HepG2 (cell line): ENCODE data around the gene ORC3. TPM values are rescaled to one million over a fixed set of nuclear protein-coding genes. Genes with fewer than 3 reads are reported as not detected.

ENCODE experiments used
- ARHGAP35 ChIP-seq: sonication (generic); formaldehyde crosslinking; IDR thresholded peaks from 2 replicates; pipeline ENCODE4 v1.9.0; 2022; ENCODE audit warnings: mild to moderate bottlenecking, inconsistent platforms, moderate library complexity, missing genetic modification reagents, borderline replicate concordance
- ARID2 ChIP-seq: sonication (generic); formaldehyde crosslinking; IDR thresholded peaks from 2 replicates; pipeline ENCODE4 v1.8.1; 2022; ENCODE audit warnings: mild to moderate bottlenecking, missing genetic modification reagents, borderline replicate concordance
- ATF7 ChIP-seq, 2 experiments: fragments of 450-650 bp in 1 of 2; sonication (generic) in 1 of 2; formaldehyde crosslinking in 1 of 2; IDR thresholded peaks; 2 replicates each; pipeline versions ENCODE4 v1.4.0 to v1.6.1; 2016 to 2020; ENCODE audit warnings: antibody characterized with exemption in 1 of 2, mild to moderate bottlenecking in 1 of 2, missing genetic modification reagents in 1 of 2
- FOXM1 ChIP-seq: sonication (generic); formaldehyde crosslinking; IDR thresholded peaks from 2 replicates; pipeline ENCODE4 v1.5.0; 2020; ENCODE audit warnings: missing genetic modification reagents
- KDM6A ChIP-seq: IDR thresholded peaks from 2 replicates; pipeline ENCODE4 v1.6.1; 2016; ENCODE audit warnings: low read depth
- KLF9 ChIP-seq: IDR thresholded peaks from 2 replicates; pipeline ENCODE4 v1.6.1; 2016; ENCODE audit warnings: low read depth
- MTERF4 ChIP-seq: sonication (generic); formaldehyde crosslinking; IDR thresholded peaks from 2 replicates; pipeline ENCODE4 v1.8.0; 2023; ENCODE audit warnings: mild to moderate bottlenecking, missing genetic modification reagents
- NFE2L2 ChIP-seq: fragments of 150-350 bp; IDR thresholded peaks from 2 replicates; pipeline ENCODE4 v1.6.1; 2014; ENCODE audit warnings: low read length
- NFRKB ChIP-seq: fragments of 450-650 bp; IDR thresholded peaks from 2 replicates; pipeline ENCODE4 v1.6.1; 2017
- PTBP1 ChIP-seq: fragments of 200-400 bp; formaldehyde crosslinking; IDR thresholded peaks from 2 replicates; pipeline ENCODE4 v1.6.1; 2018; ENCODE audit warnings: low read length, low read depth; ENCODE audit not compliant: poor library complexity, severe bottlenecking
- RAD51 ChIP-seq: fragments of 450-650 bp; IDR thresholded peaks from 2 replicates; pipeline ENCODE4 v1.6.1; 2016; ENCODE audit warnings: borderline replicate concordance
- RXRB ChIP-seq: IDR thresholded peaks from 2 replicates; pipeline ENCODE4 v1.6.1; 2016; ENCODE audit warnings: borderline replicate concordance, missing genetic modification reagents, missing compliant biosample characterization
- ZNF501 ChIP-seq: sonication (generic); formaldehyde crosslinking; IDR thresholded peaks from 2 replicates; pipeline ENCODE4 v1.5.1; 2020; ENCODE audit warnings: mild to moderate bottlenecking, moderate library complexity, missing genetic modification reagents
- ZNF609 ChIP-seq: sonication (generic); formaldehyde crosslinking; IDR thresholded peaks from 2 replicates; pipeline ENCODE4 v1.4.0; 2020; ENCODE audit warnings: mild to moderate bottlenecking, missing genetic modification reagents, borderline replicate concordance
- ZNF646 ChIP-seq: sonication (generic); formaldehyde crosslinking; IDR thresholded peaks from 2 replicates; pipeline ENCODE4 v1.9.0; 2021; ENCODE audit warnings: mild to moderate bottlenecking, missing genetic modification reagents
- ZNF781 ChIP-seq: sonication (generic); formaldehyde crosslinking; IDR thresholded peaks from 2 replicates; pipeline ENCODE4 v1.5.1; 2020; ENCODE audit warnings: borderline replicate concordance, mild to moderate bottlenecking, missing genetic modification reagents; ENCODE audit errors: not compliant biosample characterization
- polyA plus RNA-seq, 8 experiments: library from polyadenylated mRNA; depleted of rRNA in 3 of 8; stranded (reverse) in 7 of 8; unstranded in 1 of 8; fragments of >200 nt; fragmentation: Illumina TruSeq in 4 of 8; extraction: Trizol in 4 of 8; gene quantifications; 2 replicates each; pipeline versions ENCODE4 v1.2.1 to v1.2.3, GENCODE V29; 2011 to 2016; ENCODE audit warnings: low read depth in 4 of 8, missing spikeins in 1 of 8, mixed read lengths in 1 of 8; ENCODE audit not compliant: insufficient read depth in 1 of 8
- total RNA-seq, 5 experiments: library from RNA; depleted of rRNA; stranded (reverse); fragments of >200 nt; fragmentation: Illumina TruSeq; extraction: Trizol; gene quantifications; 2 replicates each; pipeline ENCODE4 v1.2.3, GENCODE V29; 2016; ENCODE audit warnings: low read depth in 1 of 5

ORC3 gene
- total and polyA plus RNA-seq, 2 of the 13 experiments (the other 11 are each of a cell fraction or from before 2014, with no cell fraction given), result 21.8 to 43.5 TPM

- TF ChIP-seq ZNF646 (CRISPR knock-in tag), result no peak
- TF ChIP-seq KLF9 (CRISPR knock-in tag), result no peak
- no peak for TF ChIP-seq ATF7 (IDR thresholded peaks at IDR 0.05)
- no peak for TF ChIP-seq ATF7 (CRISPR knock-in tag; IDR thresholded peaks at IDR 0.05)
- no peak for TF ChIP-seq RAD51
- TF ChIP-seq ZNF781, result no peak
- no peak for TF ChIP-seq ARHGAP35 (CRISPR knock-in tag)
- TF ChIP-seq NFRKB, result no peak
- TF ChIP-seq FOXM1 (CRISPR knock-in tag), result no peak
- TF ChIP-seq ZNF609 (CRISPR knock-in tag), result peak; percentile 45; the same call in 1 of the 2 replicates
- TF ChIP-seq PTBP1, result peak; percentile 25
- peak; percentile 75; the same call in 1 of the 2 replicates for TF ChIP-seq ZNF501 (CRISPR knock-in tag)
- 0 out of 2 replicates have a peak, but pooled peaks have one; percentile 26 for TF ChIP-seq ARID2 (CRISPR knock-in tag)
- TF ChIP-seq NFE2L2, result no peak
- peak; percentile 21; the same call in 1 of the 2 replicates for TF ChIP-seq RXRB (CRISPR knock-in tag)
- TF ChIP-seq MTERF4, result no peak
- TF ChIP-seq KDM6A (CRISPR knock-in tag), result no peak
These were observed 112.0 kb downstream of the ORC3 start, which contains the start of gene AKIRIN2 (continued) for GRCh38 chr6:87701676-87702588.
